ENCODE data around the gene C3orf52.

C3orf52 gene

GRCh38 chr3:112119962-112120836 lies 34.0 kb downstream of the C3orf52 start:
- DNase-seq, result no peak

- no peak for DNase-seq
Observed at GRCh38 chr3:112121577-112122547, 35.7 kb downstream of the C3orf52 start.

- DNase-seq, result no peak
Observed at GRCh38 chr3:112122870-112123269, 36.7 kb downstream of the C3orf52 start.

GRCh38 chr3:112123548-112123947 lies 37.4 kb downstream of the C3orf52 start:
- DNase-seq, result no peak

GRCh38 chr3:112124907-112125607 lies 38.9 kb downstream of the C3orf52 start:
- DNase-seq, result no peak

- DNase-seq, result peak in 1 of 3 donors; percentile 8
Observed at GRCh38 chr3:112126511-112126911, 40.3 kb downstream of the C3orf52 start.

- peak; percentile 19 to 25 (median 25) for DNase-seq
Observed at GRCh38 chr3:112127522-112128494, 41.6 kb downstream of the C3orf52 start.

- DNase-seq, result peak; percentile 27 to 40 (median 38)
Observed at GRCh38 chr3:112128843-112129727, 42.9 kb downstream of the C3orf52 start.

- DNase-seq, result no peak
Observed at GRCh38 chr3:112129925-112130637, 43.9 kb downstream of the C3orf52 start.

GRCh38 chr3:112130638-112130993 lies 44.4 kb downstream of the C3orf52 start:
- DNase-seq, result no peak

GRCh38 chr3:112131111-112131510 lies 44.9 kb downstream of the C3orf52 start:
- DNase-seq, result no peak

- DNase-seq, result no peak
Observed at GRCh38 chr3:112132088-112132487, 45.9 kb downstream of the C3orf52 start.

- no peak for DNase-seq
Observed at GRCh38 chr3:112132554-112132953, 46.4 kb downstream of the C3orf52 start.

GRCh38 chr3:112132975-112133448 lies 46.8 kb downstream of the C3orf52 start, which contains the start of gene GCSAM:
Gene GCSAM, minus strand, starts transcription at chr3:112133248. Its CDS starts 128 bp downstream, at chr3:112133120.
- DNase-seq, result peak; percentile 74 to 80 (median 79)

GRCh38 chr3:112133626-112134334 lies 47.6 kb downstream of the C3orf52 start:
- no peak for DNase-seq

- no peak for DNase-seq
Observed at GRCh38 chr3:112134335-112135124, 48.3 kb downstream of the C3orf52 start.

GRCh38 chr3:112136046-112136445 lies 49.9 kb downstream of the C3orf52 start:
- DNase-seq, result no peak
